ENCODE measurements around the gene SH3BP1.

Gene SH3BP1

GRCh38 chr22:37639771-37640590 is 512 bp downstream of the SH3BP1 start:
- peak overlapping the region; percentile 95 for H3K4me3 ChIP-seq (ENCODE audit: low read length)
- DNase-seq (ENCODE audit: low read depth) = peak; percentile 32
- TF ChIP-seq CTCF (IDR thresholded peaks at IDR 0.05; ENCODE audit: insufficient read depth, low read depth, low read length, missing control alignments) = no peak

- peak overlapping the region; percentile 95 for H3K4me3 ChIP-seq (ENCODE audit: low read length)
- DNase-seq (ENCODE audit: low read depth) = peak; percentile 86
- no peak for TF ChIP-seq CTCF (IDR thresholded peaks at IDR 0.05; ENCODE audit: insufficient read depth, low read depth, low read length, missing control alignments)
Measured at GRCh38 chr22:37640591-37641560, 1.4 kb downstream of the SH3BP1 start.

GRCh38 chr22:37641561-37641949 is 2.1 kb downstream of the SH3BP1 start:
- peak overlapping the region; percentile 95 for H3K4me3 ChIP-seq (ENCODE audit: low read length)
- TF ChIP-seq CTCF (IDR thresholded peaks at IDR 0.05; ENCODE audit: insufficient read depth, low read depth, low read length, missing control alignments) = no peak
- DNase-seq (ENCODE audit: low read depth) = no peak

GRCh38 chr22:37643225-37643847 is 3.9 kb downstream of the SH3BP1 start:
- no peak overlapping the region for H3K4me3 ChIP-seq (ENCODE audit: low read length)
- peak; percentile 76 for DNase-seq (ENCODE audit: low read depth)
- TF ChIP-seq CTCF (IDR thresholded peaks at IDR 0.05; ENCODE audit: insufficient read depth, low read depth, low read length, missing control alignments) = peak; percentile 92

GRCh38 chr22:37647317-37647716 is 7.8 kb downstream of the SH3BP1 start:
- no peak for TF ChIP-seq CTCF (IDR thresholded peaks at IDR 0.05; ENCODE audit: insufficient read depth, low read depth, low read length, missing control alignments)
- H3K4me3 ChIP-seq (ENCODE audit: low read length) = no peak overlapping the region
- DNase-seq (ENCODE audit: low read depth) = no peak

GRCh38 chr22:37647928-37648327 is 8.5 kb downstream of the SH3BP1 start:
- no peak for TF ChIP-seq CTCF (IDR thresholded peaks at IDR 0.05; ENCODE audit: insufficient read depth, low read depth, low read length, missing control alignments)
- no peak for DNase-seq (ENCODE audit: low read depth)

More at GRCh38 chr22:37647928-37648327, 8.5 kb downstream of the SH3BP1 start:
- H3K4me3 ChIP-seq (ENCODE audit: low read length) = no peak overlapping the region

All from epithelial cell of esophagus (primary cell).